Measurements from ENCODE around the gene MGST1. TPM values are rescaled to one million over a fixed set of nuclear protein-coding genes. Genes with fewer than 3 reads are reported as not detected.

The MGST1 gene
- total and polyA plus RNA-seq, 2 experiments from 2014 or later = 297 to 1,400 TPM

DNA sequence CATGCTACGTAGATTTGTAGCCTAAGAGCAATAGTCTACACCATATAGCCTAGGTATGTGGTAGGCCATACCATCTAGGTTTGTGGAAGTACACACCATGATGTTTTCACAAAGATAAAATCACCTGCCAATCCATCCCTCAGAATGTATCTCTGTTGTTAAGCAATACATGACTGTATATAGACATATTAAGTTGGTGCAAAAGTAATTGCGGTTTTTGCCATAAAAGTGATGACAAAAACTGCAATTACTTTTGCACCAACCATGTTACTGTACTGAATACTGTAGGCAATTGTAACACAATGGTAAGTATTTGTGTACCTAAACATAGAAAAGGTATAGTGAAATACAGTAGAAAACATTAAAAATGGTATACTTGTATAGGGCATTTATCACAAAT, 40.5 kb downstream of the MGST1 start:
- no peak for DNase-seq (ENCODE audit: low spot score)
- no peak overlapping the region for H3K4me2 ChIP-seq
- H3K36me3 ChIP-seq (ENCODE audit: insufficient read depth) = peaks cover 12% of the 10 kb centered on the region
- Mint-ChIP-seq H3K4me1 (no peaks in the 10 kb centered on the region; the same call in 1 of the 3 replicates), H3K4me3 (no peak overlapping the region), H3K9me3 (peaks cover 10% of the 10 kb centered on the region; the same call in 2 of the 3 replicates), H3K27ac (no peak overlapping the region), H3K36me3 (ENCODE audit: low read depth) (peaks cover 20% of the 10 kb centered on the region), H3K27me3 (ENCODE audit: insufficient read depth, low read depth, poor library complexity) (peaks cover 2% of the 10 kb centered on the region)
- no peak overlapping the region for H3K4me3 ChIP-seq
- no peak for ATAC-seq
- no peaks in the 10 kb centered on the region for H3K4me1 ChIP-seq (ENCODE audit: insufficient read depth)
- H2AFZ ChIP-seq = no peak overlapping the region
- no peaks in the 10 kb centered on the region for H3K27me3 ChIP-seq (ENCODE audit: insufficient read depth)
- TF ChIP-seq JUNB (IDR thresholded peaks at IDR 0.05; ENCODE audit: unreplicated experiment) (no peak), ZNF114 (CRISPR knock-in tag; IDR thresholded peaks at IDR 0.05) (no peak), CREB1 (CRISPR knock-in tag; IDR thresholded peaks at IDR 0.05; ENCODE audit: low read depth) (no peak), NANOG (IDR thresholded peaks at IDR 0.05; ENCODE audit: borderline replicate concordance) (no peak), POLR2AphosphoS5 (IDR thresholded peaks at IDR 0.05; ENCODE audit: low read depth) (no peak), EZH2phosphoT487 (IDR thresholded peaks at IDR 0.05; ENCODE audit: unreplicated experiment) (no peak), EZH2 (IDR thresholded peaks at IDR 0.05; ENCODE audit: low read depth, unreplicated experiment) (no peak), ZNF331 (CRISPR knock-in tag; IDR thresholded peaks at IDR 0.05; ENCODE audit: low read depth) (no peak), STAT1 (IDR thresholded peaks at IDR 0.05; ENCODE audit: unreplicated experiment) (no peak)
- TF ChIP-seq, protein P1, sequence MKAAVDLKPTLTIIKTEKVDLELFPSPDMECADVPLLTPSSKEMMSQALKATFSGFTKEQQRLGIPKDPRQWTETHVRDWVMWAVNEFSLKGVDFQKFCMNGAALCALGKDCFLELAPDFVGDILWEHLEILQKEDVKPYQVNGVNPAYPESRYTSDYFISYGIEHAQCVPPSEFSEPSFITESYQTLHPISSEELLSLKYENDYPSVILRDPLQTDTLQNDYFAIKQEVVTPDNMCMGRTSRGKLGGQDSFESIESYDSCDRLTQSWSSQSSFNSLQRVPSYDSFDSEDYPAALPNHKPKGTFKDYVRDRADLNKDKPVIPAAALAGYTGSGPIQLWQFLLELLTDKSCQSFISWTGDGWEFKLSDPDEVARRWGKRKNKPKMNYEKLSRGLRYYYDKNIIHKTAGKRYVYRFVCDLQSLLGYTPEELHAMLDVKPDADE (IDR thresholded peaks at IDR 0.05) = no peak
- TF ChIP-seq, protein P2, sequence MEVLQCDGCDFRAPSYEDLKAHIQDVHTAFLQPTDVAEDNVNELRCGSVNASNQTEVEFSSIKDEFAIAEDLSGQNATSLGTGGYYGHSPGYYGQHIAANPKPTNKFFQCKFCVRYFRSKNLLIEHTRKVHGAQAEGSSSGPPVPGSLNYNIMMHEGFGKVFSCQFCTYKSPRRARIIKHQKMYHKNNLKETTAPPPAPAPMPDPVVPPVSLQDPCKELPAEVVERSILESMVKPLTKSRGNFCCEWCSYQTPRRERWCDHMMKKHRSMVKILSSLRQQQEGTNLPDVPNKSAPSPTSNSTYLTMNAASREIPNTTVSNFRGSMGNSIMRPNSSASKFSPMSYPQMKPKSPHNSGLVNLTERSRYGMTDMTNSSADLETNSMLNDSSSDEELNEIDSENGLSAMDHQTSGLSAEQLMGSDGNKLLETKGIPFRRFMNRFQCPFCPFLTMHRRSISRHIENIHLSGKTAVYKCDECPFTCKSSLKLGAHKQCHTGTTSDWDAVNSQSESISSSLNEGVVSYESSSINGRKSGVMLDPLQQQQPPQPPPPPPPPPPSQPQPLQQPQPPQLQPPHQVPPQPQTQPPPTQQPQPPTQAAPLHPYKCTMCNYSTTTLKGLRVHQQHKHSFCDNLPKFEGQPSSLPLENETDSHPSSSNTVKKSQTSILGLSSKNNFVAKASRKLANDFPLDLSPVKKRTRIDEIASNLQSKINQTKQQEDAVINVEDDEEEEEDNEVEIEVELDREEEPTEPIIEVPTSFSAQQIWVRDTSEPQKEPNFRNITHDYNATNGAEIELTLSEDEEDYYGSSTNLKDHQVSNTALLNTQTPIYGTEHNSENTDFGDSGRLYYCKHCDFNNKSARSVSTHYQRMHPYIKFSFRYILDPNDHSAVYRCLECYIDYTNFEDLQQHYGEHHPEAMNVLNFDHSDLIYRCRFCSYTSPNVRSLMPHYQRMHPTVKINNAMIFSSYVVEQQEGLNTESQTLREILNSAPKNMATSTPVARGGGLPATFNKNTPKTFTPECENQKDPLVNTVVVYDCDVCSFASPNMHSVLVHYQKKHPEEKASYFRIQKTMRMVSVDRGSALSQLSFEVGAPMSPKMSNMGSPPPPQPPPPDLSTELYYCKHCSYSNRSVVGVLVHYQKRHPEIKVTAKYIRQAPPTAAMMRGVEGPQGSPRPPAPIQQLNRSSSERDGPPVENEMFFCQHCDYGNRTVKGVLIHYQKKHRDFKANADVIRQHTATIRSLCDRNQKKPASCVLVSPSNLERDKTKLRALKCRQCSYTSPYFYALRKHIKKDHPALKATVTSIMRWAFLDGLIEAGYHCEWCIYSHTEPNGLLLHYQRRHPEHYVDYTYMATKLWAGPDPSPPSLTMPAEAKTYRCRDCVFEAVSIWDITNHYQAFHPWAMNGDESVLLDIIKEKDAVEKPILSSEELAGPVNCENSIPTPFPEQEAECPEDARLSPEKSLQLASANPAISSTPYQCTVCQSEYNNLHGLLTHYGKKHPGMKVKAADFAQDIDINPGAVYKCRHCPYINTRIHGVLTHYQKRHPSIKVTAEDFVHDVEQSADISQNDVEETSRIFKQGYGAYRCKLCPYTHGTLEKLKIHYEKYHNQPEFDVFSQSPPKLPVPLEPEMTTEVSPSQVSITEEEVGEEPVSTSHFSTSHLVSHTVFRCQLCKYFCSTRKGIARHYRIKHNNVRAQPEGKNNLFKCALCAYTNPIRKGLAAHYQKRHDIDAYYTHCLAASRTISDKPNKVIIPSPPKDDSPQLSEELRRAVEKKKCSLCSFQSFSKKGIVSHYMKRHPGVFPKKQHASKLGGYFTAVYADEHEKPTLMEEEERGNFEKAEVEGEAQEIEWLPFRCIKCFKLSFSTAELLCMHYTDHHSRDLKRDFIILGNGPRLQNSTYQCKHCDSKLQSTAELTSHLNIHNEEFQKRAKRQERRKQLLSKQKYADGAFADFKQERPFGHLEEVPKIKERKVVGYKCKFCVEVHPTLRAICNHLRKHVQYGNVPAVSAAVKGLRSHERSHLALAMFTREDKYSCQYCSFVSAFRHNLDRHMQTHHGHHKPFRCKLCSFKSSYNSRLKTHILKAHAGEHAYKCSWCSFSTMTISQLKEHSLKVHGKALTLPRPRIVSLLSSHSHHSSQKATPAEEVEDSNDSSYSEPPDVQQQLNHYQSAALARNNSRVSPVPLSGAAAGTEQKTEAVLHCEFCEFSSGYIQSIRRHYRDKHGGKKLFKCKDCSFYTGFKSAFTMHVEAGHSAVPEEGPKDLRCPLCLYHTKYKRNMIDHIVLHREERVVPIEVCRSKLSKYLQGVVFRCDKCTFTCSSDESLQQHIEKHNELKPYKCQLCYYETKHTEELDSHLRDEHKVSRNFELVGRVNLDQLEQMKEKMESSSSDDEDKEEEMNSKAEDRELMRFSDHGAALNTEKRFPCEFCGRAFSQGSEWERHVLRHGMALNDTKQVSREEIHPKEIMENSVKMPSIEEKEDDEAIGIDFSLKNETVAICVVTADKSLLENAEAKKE (CRISPR knock-in tag; IDR thresholded peaks at IDR 0.05) = no peak
- TF ChIP-seq, protein P3, sequence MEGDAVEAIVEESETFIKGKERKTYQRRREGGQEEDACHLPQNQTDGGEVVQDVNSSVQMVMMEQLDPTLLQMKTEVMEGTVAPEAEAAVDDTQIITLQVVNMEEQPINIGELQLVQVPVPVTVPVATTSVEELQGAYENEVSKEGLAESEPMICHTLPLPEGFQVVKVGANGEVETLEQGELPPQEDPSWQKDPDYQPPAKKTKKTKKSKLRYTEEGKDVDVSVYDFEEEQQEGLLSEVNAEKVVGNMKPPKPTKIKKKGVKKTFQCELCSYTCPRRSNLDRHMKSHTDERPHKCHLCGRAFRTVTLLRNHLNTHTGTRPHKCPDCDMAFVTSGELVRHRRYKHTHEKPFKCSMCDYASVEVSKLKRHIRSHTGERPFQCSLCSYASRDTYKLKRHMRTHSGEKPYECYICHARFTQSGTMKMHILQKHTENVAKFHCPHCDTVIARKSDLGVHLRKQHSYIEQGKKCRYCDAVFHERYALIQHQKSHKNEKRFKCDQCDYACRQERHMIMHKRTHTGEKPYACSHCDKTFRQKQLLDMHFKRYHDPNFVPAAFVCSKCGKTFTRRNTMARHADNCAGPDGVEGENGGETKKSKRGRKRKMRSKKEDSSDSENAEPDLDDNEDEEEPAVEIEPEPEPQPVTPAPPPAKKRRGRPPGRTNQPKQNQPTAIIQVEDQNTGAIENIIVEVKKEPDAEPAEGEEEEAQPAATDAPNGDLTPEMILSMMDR (conservative IDR thresholded peaks at IDR 0.05; ENCODE audit: low read depth in 2 of 2) = no peak
- TF ChIP-seq, protein P4, sequence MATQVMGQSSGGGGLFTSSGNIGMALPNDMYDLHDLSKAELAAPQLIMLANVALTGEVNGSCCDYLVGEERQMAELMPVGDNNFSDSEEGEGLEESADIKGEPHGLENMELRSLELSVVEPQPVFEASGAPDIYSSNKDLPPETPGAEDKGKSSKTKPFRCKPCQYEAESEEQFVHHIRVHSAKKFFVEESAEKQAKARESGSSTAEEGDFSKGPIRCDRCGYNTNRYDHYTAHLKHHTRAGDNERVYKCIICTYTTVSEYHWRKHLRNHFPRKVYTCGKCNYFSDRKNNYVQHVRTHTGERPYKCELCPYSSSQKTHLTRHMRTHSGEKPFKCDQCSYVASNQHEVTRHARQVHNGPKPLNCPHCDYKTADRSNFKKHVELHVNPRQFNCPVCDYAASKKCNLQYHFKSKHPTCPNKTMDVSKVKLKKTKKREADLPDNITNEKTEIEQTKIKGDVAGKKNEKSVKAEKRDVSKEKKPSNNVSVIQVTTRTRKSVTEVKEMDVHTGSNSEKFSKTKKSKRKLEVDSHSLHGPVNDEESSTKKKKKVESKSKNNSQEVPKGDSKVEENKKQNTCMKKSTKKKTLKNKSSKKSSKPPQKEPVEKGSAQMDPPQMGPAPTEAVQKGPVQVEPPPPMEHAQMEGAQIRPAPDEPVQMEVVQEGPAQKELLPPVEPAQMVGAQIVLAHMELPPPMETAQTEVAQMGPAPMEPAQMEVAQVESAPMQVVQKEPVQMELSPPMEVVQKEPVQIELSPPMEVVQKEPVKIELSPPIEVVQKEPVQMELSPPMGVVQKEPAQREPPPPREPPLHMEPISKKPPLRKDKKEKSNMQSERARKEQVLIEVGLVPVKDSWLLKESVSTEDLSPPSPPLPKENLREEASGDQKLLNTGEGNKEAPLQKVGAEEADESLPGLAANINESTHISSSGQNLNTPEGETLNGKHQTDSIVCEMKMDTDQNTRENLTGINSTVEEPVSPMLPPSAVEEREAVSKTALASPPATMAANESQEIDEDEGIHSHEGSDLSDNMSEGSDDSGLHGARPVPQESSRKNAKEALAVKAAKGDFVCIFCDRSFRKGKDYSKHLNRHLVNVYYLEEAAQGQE (IDR thresholded peaks at IDR 0.05; ENCODE audit: unreplicated experiment) = no peak
- no peak overlapping the region for H3K27ac ChIP-seq (ENCODE audit: low read depth)
- 0 out of 2 replicates have a peak, but pooled peaks cover 3% of the 10 kb centered on the region for H3K9me2 ChIP-seq (ENCODE audit: insufficient read depth)
- H3K79me2 ChIP-seq (replicated peaks; ENCODE audit: insufficient read depth) = no peaks in the 10 kb centered on the region
- H4K20me1 ChIP-seq (replicated peaks; ENCODE audit: insufficient read depth) = no peaks in the 10 kb centered on the region
- H3F3A ChIP-seq (replicated peaks; ENCODE audit: low read depth) = no peaks in the 10 kb centered on the region
